D721Med (cell line): ENCODE data around the gene ARMC10.
"Not testable (repeated sequence)": the region's sequence is repeated elsewhere in the genome, so short reads cannot be mapped to it uniquely, and the experiment has no call there.

Source experiments
- DNase-seq: peaks from one replicate; pipeline ENCODE4 v3.0.0; 2011; ENCODE audit warnings: low spot score; ENCODE audit not compliant: insufficient read length
- FAIRE-seq: peaks from 2 replicates; lab custom pipeline; 2011; peaks lifted over from hg19 to GRCh38; lab: Jason Lieb, UNC
- TF ChIP-seq, protein P1 (sequence below): IDR thresholded peaks from 2 replicates; pipeline ENCODE4 v1.5.1; 2012; ENCODE audit warnings: mild to moderate bottlenecking, control low read depth; ENCODE audit not compliant: insufficient read depth; ENCODE audit errors: missing control alignments

Gene ARMC10

DNA sequence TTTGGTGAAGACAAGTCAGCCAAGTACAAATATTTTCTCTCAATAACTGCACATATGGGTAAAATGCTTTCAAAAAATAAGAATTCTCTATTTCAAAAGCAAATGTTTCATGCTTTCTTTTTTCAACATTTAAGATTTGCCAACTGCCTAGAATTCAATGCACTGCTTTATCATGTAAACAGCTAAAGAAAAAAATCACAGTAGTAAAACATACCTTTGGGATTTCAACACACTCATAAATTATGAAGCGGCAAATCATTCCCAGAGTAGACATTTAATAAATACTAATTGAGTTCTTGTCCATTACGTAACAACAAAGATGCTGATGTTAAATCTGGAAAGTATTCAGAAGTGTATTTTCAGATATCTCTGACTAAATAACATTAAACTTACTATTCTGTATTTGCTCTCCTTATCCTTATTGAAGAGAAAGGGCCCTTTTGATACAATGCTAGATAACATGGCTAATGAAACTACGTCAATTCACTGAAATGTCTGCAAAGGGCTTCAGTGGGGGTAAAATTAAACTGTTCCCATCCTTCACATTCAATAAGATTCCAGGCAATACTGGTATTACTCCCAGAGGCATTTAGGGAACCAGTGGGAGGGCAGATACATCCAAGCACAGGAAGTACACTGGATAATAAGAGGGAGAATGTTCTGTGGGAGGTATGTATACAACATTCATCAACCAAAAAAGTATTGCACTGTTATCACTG, 60.1 kb downstream of the ARMC10 start:
- no peak for DNase-seq
- TF ChIP-seq, protein P1, sequence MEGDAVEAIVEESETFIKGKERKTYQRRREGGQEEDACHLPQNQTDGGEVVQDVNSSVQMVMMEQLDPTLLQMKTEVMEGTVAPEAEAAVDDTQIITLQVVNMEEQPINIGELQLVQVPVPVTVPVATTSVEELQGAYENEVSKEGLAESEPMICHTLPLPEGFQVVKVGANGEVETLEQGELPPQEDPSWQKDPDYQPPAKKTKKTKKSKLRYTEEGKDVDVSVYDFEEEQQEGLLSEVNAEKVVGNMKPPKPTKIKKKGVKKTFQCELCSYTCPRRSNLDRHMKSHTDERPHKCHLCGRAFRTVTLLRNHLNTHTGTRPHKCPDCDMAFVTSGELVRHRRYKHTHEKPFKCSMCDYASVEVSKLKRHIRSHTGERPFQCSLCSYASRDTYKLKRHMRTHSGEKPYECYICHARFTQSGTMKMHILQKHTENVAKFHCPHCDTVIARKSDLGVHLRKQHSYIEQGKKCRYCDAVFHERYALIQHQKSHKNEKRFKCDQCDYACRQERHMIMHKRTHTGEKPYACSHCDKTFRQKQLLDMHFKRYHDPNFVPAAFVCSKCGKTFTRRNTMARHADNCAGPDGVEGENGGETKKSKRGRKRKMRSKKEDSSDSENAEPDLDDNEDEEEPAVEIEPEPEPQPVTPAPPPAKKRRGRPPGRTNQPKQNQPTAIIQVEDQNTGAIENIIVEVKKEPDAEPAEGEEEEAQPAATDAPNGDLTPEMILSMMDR: no peak
- no peak for FAIRE-seq

DNA sequence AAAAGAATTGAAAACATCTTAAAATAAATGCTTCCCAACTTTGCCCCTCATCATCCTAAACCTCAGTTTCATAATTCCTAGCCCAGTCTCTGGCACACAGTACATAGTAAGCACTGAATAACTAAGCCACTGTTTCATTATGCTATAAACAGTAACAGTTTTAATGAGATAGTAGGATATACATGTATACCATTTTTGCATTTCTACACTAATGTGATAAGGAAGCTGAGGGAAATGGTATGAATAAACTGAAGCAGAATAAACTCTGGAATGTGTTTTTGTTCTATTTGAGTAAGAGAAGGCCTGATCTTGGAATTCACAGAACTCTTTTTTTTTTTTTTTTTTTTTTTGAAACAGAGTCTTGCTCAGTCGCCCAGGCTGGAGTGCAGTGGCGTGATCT, 65.1 kb downstream of the ARMC10 start:
- DNase-seq: no peak
- FAIRE-seq: no peak
- TF ChIP-seq, protein P1: no peak

DNA sequence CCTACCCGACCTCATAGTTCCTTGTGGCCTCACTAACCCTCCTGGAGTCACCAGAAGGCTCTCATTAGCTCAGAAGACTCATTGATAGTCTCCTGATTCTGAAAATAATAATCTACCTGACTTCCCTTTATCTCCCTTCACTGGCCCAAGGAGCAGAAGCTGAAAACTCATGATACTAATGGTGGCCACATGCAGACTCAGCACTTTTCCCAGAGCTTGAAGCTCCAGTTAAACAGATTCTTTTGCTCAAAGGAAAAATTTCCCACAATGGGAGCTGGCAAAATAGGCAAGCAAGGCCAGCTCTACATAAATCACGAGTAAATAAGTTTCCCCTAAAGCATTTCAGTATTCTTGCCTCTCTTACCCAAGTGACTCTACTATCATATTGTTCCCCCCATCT, 65.7 kb downstream of the ARMC10 start:
- DNase-seq (no peak), FAIRE-seq (no peak)
- TF ChIP-seq, protein P1: no peak

DNA sequence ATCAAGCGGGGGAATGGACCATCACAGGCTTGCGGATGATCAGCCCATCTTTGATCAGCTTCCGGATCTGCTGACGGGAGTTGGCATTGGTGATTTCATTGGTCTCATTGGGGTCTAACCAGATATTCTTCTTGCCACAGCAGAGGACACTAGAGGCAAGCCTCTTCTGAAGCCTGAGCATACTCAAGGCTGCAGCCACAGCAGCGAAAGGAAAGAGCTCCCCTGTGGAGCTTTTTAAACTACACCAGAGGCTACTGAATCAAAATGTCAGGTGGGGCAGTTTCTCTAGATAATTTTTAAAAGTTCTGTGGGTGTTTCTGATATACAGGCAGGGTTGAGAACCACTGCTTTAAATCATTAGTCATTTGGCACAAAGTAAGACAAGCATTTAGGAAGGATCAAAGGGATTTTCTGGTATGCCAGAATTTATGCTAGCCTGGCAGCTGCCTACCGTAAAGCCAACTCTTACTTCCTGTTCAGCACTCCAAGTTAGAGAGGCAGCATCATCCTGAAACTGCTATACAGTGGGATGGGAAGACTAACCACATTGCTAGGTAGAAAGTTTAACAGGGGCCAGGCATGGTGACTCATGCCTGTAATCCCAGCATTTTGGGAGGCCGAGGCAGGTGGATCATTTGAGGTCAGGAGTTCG, 66.9 kb downstream of the ARMC10 start:
- FAIRE-seq: no peak
- TF ChIP-seq, protein P1: no peak
- DNase-seq: no peak

DNA sequence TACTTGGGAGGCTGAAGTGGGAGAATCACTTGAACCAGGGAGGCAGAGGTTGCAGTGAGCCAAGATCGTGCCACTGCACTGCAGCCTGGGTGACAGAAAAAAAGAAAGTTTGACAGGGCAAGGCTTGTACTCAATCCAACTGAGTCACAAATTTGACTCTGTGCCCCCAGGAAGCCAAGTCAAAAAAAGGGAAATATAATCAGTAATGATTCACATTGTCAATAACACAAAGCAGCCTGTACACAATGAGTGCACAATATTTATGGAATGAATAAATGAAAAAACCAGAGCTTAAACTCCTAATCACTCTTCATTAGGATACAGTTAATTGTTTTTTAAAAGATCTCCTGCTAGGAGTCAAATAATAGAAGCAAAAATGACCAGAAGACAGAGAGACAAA, 67.6 kb downstream of the ARMC10 start:
- FAIRE-seq: no peak
- DNase-seq: no peak

DNA sequence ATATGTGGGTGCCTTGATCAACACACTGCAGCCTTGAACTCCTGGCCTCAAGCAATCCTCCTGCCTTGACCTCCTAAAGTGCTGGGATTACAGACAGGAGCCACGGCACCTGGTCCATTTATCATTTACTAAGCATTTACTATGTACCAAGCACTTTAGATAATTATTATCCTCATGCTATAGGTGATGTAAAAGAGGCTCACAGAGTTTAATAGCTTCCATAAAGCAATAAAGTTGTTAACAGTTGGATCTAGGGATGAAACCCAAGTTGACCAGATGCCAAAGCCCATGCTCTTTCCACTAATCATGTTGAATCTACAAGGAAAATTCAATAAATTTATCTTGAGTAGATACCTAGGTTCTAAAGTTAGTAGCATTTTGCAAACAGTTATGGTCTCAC, 68.9 kb downstream of the ARMC10 start:
- FAIRE-seq (no peak), DNase-seq (no peak)
- TF ChIP-seq, protein P1: no peak

More for the DNA sequence above, 67.6 kb downstream of the ARMC10 start:
- TF ChIP-seq, protein P1: no peak

DNA sequence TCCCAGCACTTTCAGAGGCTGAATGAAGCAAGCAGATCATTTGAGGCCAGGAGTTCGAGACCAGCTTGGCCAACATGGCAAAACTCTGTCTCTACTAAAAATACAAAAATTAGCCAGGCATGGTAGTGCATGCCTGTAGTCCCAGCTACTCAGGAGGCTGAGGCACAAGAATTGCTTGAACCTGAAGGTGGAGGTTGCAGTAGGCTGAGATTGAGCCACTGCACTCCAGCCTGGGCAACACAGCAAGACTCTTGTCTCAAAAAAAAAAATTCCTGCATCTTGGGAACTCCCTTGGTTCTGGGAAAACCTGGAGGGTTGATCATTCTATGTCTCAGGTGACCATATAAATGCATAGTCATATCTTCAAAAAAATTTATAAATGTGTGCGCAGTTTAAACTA, 69.8 kb downstream of the ARMC10 start:
- not testable (repeated sequence) for FAIRE-seq

More for the DNA sequence above, 69.8 kb downstream of the ARMC10 start:
- not testable (repeated sequence) for DNase-seq
